Femur (tissue), 1 donor: ENCODE measurements around the gene ZDHHC8.

Source experiments
- DNase-seq: peaks from one replicate; pipeline ENCODE4 v3.0.0-alpha.2; 2017

The ZDHHC8 gene

DNA sequence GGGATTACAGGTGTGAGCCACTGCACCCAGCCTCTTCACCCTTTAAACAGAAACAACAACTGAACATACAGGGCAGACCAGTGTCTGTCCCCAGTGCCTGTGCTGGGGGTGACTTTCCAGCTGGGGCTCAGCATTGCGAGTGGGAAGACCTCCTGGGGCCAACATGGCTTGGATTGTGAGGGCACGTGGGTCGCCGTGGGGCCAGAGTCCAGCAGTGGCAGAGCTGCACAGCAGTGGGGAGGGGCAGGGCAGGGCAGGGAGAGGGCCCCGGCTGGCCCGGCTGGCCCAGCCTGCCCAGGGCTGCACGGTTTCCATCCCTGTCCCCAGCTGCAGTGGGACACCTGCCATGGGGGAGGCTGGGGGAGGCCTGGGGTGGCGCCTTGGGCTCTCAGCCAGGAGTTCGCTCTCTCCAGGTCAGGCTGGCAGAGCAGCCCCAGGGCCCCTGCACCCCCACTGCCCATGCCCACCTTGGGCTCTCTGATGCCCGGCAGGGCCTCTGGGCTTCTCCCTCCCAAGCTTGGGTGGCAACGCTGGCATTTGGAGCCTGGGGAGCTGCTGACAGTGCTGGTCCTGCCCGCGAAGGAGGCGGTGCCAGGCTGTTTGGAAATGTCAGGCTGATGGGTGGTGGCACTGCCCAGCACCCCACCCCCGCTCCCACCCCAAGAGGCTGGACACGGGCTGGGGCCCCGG is 49.7 kb downstream of the ZDHHC8 start:
- no peak for DNase-seq

- no peak for DNase-seq
Measured at GRCh38 chr22:20181884-20182236, 50.3 kb downstream of the ZDHHC8 start.

- DNase-seq, result no peak
Measured at GRCh38 chr22:20182365-20182764, 50.8 kb downstream of the ZDHHC8 start.

GRCh38 chr22:20183101-20183500 is 51.5 kb downstream of the ZDHHC8 start:
- DNase-seq, result no peak

DNA sequence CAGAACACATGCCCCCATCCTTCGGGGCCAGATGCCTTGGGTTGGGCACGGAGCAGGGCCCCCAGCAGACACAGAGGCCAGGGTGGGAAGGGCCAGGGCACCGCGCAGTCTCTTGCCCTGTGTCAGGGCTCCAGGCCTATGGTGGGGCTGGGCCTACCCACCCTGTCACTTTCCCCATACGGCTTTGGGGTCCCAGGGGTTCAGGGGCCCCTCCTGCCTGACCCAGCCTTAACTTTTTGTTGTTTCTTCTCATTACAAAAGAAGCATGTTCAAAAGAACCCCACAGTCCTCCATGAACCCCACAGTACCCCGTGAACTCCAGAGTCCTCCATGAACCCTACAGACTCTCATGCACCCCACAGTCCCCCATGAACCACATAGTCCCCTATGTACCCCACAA is 52.2 kb downstream of the ZDHHC8 start:
- no peak for DNase-seq

DNA sequence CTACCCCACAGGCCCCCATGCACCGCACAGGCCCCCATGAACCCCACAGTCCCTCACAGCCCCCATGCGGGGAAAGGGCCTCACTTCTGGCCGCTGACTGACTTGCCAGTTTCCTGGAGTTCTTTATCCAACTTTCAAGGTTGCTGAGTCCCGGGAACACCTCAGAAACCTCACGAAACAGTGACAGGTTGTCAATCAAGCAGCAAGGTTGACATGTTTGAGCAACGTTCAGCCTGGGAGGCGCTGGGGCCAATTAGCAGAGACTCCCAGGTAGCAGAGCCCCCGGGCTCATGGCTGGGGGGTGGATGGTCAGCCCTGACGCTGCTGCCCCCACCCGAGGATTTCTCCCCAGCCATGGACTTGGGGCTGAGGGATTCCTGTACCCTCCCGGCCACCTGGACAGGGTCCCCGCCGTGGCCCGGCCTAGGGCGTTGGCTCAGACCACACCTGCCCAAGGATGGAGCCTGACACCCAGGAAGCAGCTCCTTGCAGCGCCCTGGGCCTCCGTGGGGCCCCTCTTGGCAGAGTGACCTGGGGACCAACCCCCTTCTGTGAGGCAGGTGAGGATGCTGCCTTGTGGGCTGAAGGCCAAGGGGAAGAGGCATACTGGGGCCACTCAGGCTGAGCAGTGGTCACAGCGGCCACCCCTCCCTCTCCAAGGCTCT is 53.0 kb downstream of the ZDHHC8 start:
- DNase-seq, result no peak

DNA sequence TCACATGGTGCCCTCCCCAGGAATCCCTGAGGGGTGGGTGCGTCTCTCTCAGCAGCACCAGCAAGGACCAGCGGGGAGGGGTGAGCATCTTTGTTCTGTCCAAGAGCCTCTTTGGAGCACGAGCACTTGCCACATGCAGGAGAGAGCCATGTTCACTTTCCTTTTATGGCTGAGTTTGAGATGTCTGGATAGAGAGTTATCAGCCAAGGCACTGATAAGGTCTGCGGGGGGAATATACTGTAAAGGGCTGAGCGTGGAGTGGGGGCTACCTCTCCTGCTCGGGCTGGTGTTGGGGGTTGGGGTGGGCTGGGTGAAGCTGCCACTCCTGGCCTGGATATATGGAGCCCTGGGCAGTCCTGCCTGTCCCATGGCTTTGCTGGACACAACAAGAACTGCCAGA is 54.1 kb downstream of the ZDHHC8 start:
- DNase-seq, result no peak

GRCh38 chr22:20186183-20186870 is 54.7 kb downstream of the ZDHHC8 start:
- no peak for DNase-seq

DNA sequence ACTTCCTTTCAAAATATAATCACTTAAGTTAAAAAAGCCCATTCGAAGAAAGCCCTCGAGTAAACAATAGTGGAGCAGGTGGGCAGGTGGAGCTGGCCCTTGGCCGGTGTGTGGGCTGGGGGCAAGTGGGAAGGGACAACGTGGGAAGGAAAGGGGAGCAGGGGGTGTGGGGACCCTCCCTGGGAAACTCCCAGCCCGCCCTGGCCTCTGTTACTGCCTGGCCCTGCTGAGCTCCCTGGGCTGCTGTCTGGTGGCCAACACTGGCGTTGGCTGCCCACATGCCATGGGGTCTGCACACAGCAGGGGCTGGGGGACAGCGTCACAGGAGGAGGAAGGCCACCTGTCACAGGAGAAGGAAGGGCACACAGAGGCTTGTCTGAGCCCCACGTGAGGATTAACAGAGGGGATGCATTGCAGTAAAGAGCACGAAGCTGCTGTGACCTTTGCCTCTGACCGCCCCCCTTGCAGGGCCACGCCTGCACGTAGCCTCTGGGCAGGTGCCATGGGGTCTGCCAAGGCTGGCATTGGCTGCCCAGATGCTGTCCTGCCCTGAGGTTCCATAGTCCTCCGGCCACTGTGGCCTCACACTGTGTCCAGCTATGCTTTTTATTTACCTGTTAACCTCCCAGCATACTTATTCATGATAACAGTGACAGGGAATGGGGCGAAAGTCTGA is 55.4 kb downstream of the ZDHHC8 start:
- no peak for DNase-seq

- DNase-seq, result no peak
Measured at GRCh38 chr22:20187777-20188566, 56.4 kb downstream of the ZDHHC8 start.

DNA sequence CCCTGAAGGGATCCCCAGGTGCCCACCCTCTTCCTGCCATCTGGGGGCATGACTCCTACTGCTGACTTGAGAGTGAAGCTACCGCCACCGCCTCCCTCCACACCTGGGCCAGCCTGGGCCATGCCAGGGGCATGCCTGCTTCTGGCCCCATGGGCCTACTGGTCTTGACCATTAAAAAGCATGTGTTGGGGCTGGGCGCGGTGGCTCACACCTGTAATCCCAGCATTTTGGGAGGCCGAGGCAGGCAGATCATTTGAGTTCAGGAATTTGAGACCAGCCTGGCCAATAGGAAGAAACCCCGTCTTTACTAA is 56.9 kb downstream of the ZDHHC8 start:
- no peak for DNase-seq

DNA sequence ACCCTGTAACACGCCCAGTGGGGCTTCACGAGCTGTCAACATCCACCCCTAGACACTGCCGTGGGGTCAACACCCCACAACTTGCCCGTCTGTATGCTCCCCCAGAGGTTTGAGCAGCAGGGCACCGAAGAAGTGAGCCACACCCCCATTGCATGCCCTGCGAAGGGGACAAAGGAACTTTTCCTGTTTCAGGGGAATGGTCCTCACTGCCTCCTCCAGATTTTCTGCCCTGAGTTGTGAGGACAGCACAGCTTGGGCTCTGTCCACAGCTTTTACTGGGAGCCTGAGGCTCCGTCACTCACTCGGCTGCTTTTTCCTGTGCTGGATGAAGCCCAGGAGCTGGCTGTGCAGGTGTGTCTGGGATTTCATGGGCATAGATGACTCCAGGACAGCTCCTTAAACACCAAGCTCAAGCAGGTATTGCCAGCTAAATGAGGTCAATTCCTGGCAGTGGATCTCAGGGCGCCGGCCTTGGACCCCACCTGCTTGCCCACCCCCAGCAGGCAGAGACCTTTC is 59.5 kb downstream of the ZDHHC8 start:
- DNase-seq, result no peak

GRCh38 chr22:20191803-20192202 is 60.2 kb downstream of the ZDHHC8 start:
- no peak for DNase-seq

DNA sequence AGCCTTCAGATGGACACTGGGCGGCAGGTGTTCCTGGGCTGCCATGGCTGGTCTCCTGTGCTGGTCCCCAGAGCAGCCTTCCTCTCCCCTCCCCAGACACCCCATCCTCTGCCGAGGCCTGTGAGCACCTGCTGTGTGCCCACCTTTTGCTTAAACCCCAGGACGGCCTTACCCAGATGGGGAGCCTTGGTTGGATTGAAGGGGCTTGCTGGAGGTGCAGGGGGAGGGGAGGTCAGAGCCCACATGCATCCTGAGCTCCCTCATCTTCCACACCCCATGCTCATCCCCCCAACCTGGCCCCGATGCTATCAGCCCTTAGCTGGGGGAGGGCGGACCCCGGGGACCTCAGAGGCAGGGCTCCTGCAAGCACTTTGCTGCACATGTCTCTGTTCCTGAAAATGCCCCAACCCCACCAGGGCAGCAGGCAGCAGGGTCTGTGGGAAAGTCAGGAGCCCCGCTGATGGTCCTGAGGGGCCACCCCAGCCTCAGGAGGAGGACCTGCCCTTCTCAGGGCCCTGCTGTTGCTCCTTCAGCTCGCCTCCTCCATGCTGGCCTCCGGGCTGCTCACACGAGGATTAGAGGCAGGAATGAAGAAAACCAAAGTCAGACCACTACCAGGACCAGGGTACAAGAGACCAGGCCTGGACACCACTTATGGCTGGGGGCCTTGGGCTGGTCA is 60.8 kb downstream of the ZDHHC8 start:
- DNase-seq, result no peak

DNA sequence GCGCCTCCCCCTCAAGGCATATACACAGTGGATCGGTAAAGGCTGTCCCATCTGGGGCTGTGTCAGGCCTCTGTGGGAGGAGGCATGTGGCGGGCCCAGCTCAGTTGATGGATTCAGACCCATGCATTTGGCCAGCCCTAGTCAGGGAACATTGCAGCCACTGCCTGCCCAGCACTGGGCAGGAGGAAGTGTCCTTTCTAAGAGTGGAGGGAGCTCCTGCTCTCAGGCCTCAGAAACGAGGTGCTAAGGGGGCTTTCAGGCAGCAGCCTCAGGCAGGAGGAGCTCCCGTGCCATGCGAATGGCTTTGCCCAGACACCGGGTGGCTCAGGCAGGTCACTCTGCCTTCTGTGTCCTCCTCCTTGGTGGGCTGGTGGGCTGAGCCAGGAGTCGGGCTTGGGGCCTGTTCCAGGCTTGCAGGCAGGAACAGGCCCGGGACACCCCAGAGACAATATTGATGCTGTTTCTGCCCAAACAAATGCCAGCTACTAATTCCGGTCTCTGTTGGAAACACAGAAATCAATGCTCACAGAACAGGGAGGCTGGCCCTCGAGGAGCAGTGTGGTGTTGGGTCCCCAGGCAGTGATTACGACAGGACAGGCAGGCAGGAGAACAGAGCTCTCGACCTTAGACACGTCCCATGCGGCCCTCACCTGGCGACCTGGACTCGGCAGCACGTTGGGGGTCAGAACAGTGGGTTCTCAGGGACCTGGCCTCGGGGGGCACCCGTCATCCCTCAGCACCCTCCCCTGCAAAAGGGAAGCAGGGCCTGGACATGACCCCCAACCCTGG is 61.6 kb downstream of the ZDHHC8 start:
- DNase-seq, result no peak

- no peak for DNase-seq
Measured at GRCh38 chr22:20193761-20194494, 62.3 kb downstream of the ZDHHC8 start.

GRCh38 chr22:20194681-20195593 is 63.3 kb downstream of the ZDHHC8 start:
- no peak for DNase-seq

GRCh38 chr22:20196094-20196842 is 64.7 kb downstream of the ZDHHC8 start:
- no peak for DNase-seq
